HL-60/S4 treated with phorbol 12-myristate 13-acetate at 8.2 ng/mL for 4 days and 3 days (cell line): Measurements from ENCODE around the gene FOXR1.

ENCODE experiments used
- in situ Hi-C: fragments of 300-500 bp; cut with MboI; formaldehyde crosslinking; loops from 2 replicates; pipeline ENCODE4 v1.15.0; 2022; ENCODE audit warnings: low sequenced_read_pairs

The FOXR1 gene

GRCh38 chr11:118971646-118972045 is at the start of gene FOXR1:
TSS of gene FOXR1 (plus strand) at chr11:118971761. CDS start at chr11:118971932, 171 bp downstream.
- in situ Hi-C loops: no loop called here

GRCh38 chr11:118921929-118922744 is 49.4 kb upstream of the FOXR1 start:
- in situ Hi-C loops: no loop called here

GRCh38 chr11:118922745-118923627 is 48.6 kb upstream of the FOXR1 start:
- in situ Hi-C loops: no loop called here

GRCh38 chr11:118923721-118924587 is 47.6 kb upstream of the FOXR1 start:
- in situ Hi-C loops: no loop called here

DNA sequence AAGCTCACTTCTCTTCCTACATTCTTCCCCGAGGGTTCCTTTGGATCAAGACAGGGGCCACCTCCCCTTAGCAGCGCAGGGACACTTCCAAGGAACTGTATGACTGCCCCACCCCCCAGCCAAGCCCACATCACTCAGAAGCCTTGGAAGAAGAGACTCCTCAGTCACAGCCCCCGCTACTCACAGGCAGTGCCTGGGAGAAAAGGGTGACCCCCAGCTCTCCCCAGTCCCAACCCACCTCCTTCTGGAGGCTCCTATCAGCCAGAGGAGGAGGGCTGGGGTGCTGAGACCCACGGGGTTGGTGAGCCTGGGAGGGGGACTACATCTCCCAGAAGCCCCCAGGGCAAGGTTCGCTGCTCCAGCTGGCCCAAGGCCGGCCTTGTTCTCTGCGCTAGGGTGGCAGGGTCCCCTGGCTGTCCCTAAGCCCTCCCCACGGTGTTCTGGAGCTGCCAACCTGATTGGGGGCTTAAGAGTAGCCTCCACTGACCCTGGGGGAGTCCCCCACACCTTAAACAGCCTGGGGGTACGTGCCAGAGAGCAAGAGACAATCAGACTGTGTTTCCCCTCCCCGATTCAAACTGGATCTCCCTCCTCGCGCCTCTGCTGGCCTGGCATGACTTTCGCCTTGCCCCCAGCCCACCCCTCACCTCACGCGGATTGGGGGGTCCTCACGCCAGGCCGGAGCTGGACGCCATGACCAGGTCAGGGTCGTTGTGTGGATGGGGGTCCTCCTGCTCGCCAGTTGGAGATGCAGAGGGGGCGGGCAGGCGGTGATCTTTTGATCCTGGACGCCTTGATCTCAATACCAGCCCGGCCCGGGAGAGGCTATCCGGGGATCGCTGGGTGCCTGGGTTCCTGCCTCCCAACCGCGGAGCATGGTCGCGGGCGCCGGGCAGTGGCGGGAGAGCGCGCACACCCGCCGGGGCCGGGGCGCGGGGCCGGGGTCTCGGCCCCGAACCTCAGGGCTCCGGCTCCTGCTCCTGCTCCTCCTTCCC is 46.7 kb upstream of the FOXR1 start:
- in situ Hi-C loops: no loop called here

- in situ Hi-C loops: no loop called here
Measured at GRCh38 chr11:118927554-118928100, 43.9 kb upstream of the FOXR1 start.

GRCh38 chr11:118928101-118928869 is 43.3 kb upstream of the FOXR1 start:
- in situ Hi-C loops: no loop called here

- in situ Hi-C loops: no loop called here
Measured at GRCh38 chr11:118928870-118929500, 42.6 kb upstream of the FOXR1 start.

DNA sequence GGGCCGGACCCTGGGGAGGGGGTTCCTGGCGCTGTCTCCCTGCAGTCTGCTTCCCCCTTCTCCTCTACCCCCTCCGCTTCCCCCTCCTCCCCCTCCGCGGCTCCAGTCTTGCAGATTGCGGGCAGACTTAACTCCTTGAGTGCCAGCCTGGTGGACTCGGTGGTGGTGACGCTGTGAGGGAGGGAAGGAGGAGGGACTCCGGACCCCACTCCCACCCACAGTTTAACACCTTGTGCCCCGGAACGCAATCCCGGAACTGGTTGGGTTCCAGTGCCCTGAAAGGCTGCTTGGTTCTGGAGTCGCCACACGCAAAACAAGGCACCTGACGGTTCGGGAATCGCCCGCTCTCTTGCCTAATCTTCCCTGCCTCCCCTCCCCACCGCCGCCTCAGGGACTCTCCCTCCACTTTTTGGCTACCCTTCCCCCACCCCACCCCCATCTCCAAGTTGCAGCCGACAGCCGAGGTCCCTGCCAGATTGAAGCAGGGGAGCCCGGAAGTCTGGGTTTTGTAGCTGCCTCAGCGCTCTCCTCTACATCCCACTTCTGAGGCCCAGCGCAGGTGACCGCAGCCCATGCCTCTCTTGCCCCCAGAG is 42.0 kb upstream of the FOXR1 start:
- in situ Hi-C loops: no loop called here

GRCh38 chr11:118930094-118930712 is 41.4 kb upstream of the FOXR1 start:
- in situ Hi-C loops: no loop called here

GRCh38 chr11:118931571-118931970 is 40.0 kb upstream of the FOXR1 start:
- in situ Hi-C loops: no loop called here

GRCh38 chr11:118933486-118933885 is 38.1 kb upstream of the FOXR1 start:
- in situ Hi-C loops: no loop called here

- in situ Hi-C loops: no loop called here
Measured at GRCh38 chr11:118935376-118935775, 36.2 kb upstream of the FOXR1 start.

DNA sequence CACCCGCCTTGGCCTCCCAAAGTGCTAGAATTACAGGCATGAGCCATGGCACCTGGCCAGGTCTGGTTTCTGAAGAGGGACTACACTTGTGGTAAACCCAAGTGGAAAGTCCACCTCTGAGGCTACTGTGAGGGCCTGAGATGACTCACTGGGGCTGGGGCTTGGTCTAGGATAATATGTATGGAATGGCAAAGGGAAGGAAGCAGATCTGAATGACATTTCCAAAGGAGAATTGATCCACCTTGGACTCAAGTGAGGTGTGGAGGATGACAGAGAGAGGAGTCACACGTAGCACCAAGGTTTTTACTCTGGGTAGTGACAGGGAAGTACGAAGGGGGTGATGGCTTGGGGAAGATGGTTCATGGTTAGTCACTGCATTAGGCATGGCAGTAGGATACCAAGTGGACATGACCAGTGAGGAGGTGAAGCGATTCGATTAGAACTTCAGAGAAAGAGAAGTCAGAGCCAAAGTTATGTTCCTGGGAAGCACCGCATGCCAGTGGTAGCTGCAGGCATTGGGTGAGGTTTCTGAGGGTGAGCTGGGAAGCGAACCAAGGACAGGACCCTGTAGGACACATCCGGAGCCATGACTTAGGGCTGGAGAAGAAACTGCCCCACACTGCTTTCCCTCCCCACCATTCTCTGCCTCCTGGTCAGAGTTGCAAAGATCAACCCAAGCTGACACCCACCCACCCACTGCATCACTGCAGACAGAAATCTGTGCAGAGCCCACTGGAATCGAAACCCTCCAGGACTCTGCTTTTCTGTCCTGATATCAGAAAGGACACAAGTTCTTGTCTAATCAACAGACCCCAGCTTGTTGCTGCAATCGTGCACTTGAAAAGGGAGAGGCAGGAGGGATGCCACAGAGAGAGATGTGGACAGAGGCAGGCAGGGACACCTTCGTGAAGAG is 32.8 kb upstream of the FOXR1 start:
- in situ Hi-C loops: no loop called here

DNA sequence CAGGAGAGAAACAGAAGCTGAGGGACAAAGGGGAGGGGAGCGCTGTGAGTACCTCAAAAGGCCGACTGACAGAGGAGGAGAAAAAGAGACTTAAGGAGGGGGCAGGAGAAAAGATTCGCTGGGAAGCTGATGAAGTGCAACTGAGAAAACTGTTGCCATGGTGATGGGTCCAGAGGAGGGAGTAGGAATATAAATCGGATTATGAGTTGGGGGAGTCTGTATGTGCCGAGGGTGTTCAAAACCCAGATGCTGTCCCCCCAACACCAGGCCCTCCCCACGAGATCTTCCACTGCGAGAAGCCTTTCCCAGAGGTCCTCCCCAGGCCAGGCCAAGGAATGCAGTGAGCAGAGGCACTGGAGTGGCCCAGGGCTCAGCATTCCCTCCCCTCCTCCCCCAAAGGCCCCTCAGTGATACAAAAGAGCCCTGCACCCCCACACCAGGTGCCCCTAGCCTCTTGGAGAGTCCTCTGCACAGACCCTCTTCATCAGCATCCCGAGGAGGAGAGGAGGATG is 32.1 kb upstream of the FOXR1 start:
- in situ Hi-C loops: no loop called here

DNA sequence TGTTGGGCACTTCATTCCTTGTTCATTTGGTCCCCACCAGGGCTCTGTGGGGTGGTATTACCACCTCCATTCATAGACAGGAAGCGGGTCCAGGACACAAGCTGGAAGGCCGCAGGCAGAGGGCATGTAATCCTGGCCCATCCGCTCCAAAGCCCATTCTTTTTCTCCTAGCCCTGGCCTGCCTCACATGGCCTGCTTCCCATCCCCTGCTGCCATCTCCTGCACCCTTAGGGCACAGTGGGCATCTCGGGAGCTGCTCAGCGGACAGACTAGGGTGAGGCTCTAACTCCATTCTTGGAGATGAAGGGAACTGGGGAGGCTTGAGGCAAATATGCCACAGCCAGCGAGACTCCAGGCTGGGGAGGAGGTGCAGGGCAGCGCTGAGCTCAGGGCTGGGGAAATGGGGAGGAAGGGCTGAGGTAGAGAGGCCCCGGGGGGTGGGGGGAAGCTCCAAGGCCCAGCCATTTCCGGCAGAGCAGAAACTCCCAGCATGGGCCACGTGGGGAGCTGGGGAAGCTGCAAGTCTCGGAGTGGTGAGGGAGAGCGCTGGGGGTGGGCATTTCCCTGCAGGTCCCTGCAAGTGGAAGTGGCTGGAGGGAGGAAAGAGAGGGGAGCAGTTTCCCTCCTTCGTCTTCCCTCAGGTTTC is 31.5 kb upstream of the FOXR1 start:
- in situ Hi-C loops: no loop called here
